ENCODE data around the gene DOCK4.

The DOCK4 gene

GRCh38 chr7:112047421-112047820, 158.8 kb downstream of the DOCK4 start:
- DNase-seq: no peak

- no peak for DNase-seq
Observed at GRCh38 chr7:112045222-112045621, 161.0 kb downstream of the DOCK4 start.

- DNase-seq: no peak
Observed at GRCh38 chr7:112042631-112043030, 163.6 kb downstream of the DOCK4 start.

DNA sequence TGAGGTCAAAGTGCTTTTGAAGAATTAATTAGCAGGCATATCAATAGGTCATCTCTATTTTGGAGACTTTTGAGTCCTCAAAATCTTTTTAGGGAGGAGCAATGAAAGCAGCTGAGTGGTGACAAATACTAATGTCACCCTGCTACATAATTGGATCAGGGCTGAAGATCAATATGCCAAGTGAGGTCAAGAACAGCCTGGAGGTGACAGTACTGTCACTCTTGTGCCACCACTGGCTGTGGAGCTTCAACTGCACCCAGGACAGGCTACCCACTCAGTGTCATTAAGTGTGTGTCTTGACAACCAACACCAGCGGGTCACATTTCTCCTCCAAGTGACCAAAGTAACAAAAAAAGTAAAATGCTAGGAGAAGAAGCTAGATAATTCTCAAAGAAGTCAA, 167.8 kb downstream of the DOCK4 start:
- DNase-seq: no peak

- DNase-seq: no peak
Observed at GRCh38 chr7:112036071-112036470, 170.1 kb downstream of the DOCK4 start.

- no peak for DNase-seq
Observed at GRCh38 chr7:112031689-112032088, 174.5 kb downstream of the DOCK4 start.

DNA sequence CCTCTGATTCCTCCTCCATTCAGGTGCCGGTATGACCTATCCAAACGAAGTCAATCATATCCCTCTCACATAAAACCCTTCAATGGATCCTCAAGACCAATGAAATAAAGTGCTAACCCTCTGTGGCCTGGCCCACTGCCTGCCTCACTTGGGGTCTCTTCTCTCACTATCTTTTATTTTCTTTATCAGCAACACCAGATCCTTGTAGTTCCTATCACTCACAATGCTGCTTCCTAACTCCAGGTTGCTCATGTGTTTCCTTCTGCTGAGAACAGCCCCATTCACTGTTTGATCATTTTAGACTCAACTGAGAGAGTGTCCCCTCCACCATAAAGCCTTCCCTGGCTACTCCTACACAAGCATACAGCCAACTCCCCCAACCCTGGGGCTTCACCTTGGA, 180.6 kb downstream of the DOCK4 start:
- no peak for DNase-seq

DNA sequence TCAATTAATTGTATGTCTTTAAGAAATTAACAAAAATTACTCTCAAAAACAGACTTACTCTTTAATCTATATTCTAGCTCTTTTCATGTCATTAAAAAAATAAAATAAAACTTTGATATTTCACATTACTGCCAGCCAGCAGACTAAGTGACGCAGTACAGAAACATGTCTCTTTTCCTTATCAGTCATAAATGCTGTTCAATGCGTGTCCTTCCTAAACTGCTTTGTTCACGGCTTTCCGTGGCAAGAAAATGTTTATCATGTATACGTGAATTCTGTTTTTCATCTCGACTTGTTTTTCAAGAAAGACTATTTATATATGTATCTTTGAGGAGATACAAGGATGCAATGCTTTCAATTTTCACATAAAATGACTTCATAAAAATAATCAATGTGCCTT, 182.4 kb downstream of the DOCK4 start:
- DNase-seq: no peak

GRCh38 chr7:112023282-112023681, 182.9 kb downstream of the DOCK4 start:
- DNase-seq: no peak

DNA sequence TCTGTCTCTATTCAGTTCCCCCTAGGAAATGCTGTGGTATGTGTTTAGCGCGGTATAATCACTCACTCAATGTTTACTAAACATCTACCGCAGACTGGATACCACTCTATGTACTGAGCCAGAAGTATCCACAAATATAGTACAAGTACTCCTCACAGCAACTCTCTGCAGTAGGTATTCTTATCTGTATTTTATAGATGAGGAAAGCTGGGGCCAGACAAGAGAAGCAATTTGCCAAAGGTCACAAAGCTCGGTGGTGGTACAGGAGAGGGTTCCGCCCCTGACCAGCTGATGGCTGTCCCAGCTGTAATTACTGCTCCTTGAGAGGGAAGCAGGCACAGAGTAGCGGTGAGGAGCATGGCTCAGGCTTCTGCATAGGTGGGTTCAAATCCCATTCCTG, 184.1 kb downstream of the DOCK4 start:
- no peak for DNase-seq

- no peak for DNase-seq
Observed at GRCh38 chr7:112021379-112022044, 184.7 kb downstream of the DOCK4 start.

DNA sequence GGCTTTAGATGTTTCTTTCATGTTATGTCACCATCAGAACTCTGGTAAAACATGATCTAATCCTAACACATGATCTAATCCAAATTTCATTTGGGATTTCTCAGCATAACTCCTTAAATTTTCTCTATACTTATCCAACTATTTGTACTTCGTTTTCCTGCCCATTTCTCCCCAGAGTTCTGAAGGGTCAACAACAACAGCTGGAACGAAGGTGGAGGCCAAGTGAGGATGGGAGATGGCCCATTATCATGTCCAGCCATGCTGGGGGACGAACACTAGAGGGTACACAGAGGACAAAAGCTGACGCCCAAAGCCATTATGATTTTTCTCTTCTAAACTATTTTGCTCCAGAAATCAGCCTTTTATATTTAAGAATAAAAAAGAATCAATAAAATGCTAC, 185.4 kb downstream of the DOCK4 start:
- DNase-seq: no peak

GRCh38 chr7:112019932-112020331, 186.3 kb downstream of the DOCK4 start:
- DNase-seq: no peak

GRCh38 chr7:112018305-112019030, 187.7 kb downstream of the DOCK4 start:
- no peak for DNase-seq

DNA sequence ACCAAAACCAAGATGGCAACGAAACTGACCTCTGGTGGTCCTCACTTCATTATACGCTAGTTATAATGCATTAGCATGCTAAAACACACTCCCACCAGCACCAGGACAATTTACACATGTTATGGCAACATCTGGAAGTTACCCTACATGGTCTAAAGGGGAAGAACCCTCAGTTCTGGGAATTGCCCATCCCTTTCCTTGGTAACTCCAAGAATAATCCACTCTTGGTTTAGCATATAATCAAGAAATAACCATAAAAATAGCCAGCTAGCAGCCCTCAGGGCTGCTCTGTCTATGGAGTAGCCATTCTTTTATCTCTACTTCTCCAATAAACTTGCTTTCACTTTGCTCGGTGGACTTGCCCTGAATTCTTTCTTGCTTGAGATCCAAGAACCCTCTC, 191.1 kb downstream of the DOCK4 start:
- no peak for DNase-seq

DNA sequence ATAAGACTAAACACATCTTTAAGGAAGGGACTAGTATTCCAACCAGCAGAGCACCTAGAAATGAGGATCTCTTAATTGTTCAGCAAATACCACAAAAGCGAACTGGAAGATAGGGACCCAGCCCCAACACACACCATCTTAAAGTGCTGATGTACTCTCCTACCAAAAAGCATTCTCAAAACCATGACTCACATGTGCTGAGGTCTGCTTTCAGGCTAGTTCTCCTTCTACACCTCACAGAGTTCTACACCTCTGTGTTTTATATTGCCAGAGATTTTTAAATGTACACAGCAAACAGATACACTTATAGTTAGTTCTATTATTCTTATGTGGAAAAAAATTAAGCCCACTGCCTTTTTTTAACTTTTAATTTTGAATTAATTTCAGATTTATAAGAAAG, 191.9 kb downstream of the DOCK4 start:
- DNase-seq: no peak

GRCh38 chr7:112013274-112013673, 192.9 kb downstream of the DOCK4 start:
- no peak for DNase-seq

- no peak for DNase-seq
Observed at GRCh38 chr7:112012242-112012641, 194.0 kb downstream of the DOCK4 start.

DNA sequence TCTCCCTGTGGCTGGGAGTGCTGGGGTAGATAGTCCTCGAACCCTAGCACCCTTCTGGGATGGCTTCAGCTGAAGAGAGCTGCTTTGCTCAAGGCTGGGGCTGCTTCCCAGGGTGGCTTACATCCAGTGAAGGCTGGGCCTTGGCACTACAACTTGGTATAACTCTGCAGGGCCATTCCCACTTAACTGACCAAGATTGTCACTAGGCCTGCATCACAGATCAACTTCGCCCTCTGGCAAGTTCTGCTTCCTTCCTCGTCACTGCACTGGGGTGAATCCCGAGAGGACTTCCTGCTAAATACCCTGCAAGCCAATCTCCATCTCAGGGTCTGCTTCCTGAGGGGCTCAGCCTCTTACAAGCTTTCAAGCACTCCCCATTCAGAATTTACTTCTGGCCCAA, 195.2 kb downstream of the DOCK4 start:
- no peak for DNase-seq

DNA sequence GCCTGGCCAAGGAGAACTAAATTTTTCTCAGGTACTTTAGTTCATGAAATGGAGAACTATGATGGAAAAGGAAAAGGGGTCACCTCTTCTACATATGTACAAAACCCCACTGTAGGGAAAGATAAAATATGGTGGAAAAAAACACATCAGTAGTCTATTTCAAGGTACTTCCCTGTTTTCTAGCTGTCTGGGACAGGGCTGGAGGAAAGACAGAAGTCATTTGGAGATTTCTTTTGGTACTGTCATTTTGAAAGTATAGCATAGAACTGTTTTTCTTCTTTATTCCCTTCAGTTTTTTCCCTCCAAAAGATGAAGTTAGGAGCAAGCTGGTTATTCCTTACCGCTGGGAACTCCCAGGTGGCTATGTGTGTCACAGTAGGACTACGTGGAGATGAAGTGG, 196.1 kb downstream of the DOCK4 start:
- DNase-seq: no peak

- peak; percentile 40 for DNase-seq
Observed at GRCh38 chr7:112009081-112009480, 197.1 kb downstream of the DOCK4 start.

- no peak for DNase-seq
Observed at GRCh38 chr7:112007185-112007584, 199.0 kb downstream of the DOCK4 start.

GRCh38 chr7:112006071-112006470, 200.1 kb downstream of the DOCK4 start:
- no peak for DNase-seq

GRCh38 chr7:112005205-112005775, 200.9 kb downstream of the DOCK4 start:
- DNase-seq: no peak
